NCI-H82 treated with DMSO at 0.1 percent for 48 hours (cell line): Measurements from ENCODE around the gene ERG.

ENCODE experiments used
- DNase-seq: peaks from one replicate; lab custom pipeline; 2025; ENCODE audit not compliant: unreplicated experiment; lab: John Stamatoyannopoulos, UW

Gene ERG

GRCh38 chr21:38439426-38439825 is 58.9 kb downstream of the ERG start:
- no peak for DNase-seq

GRCh38 chr21:38438462-38438893 is 59.8 kb downstream of the ERG start:
- DNase-seq = no peak

- no peak for DNase-seq
These were observed 61.9 kb downstream of the ERG start for GRCh38 chr21:38436341-38436740.

- no peak for DNase-seq
These were observed 63.3 kb downstream of the ERG start for GRCh38 chr21:38434913-38435533.

- no peak for DNase-seq
These were observed 64.8 kb downstream of the ERG start for GRCh38 chr21:38433471-38433870.

- DNase-seq = no peak
These were observed 67.8 kb downstream of the ERG start for GRCh38 chr21:38430401-38430984.

- DNase-seq = no peak
These were observed 69.3 kb downstream of the ERG start for GRCh38 chr21:38429011-38429410.

GRCh38 chr21:38428211-38428610 is 70.1 kb downstream of the ERG start:
- no peak for DNase-seq

- DNase-seq = peak; percentile 61
These were observed 73.8 kb downstream of the ERG start for GRCh38 chr21:38424305-38425019.

GRCh38 chr21:38422082-38422481 is 76.2 kb downstream of the ERG start:
- DNase-seq = peak; percentile 85

- DNase-seq = no peak
These were observed 78.1 kb downstream of the ERG start for GRCh38 chr21:38420140-38420539.

- DNase-seq = no peak
These were observed 80.6 kb downstream of the ERG start for GRCh38 chr21:38417726-38418125.

GRCh38 chr21:38416791-38417190 is 81.5 kb downstream of the ERG start:
- DNase-seq = no peak

- no peak for DNase-seq
These were observed 84.2 kb downstream of the ERG start for GRCh38 chr21:38413958-38414548.

- DNase-seq = no peak
These were observed 87.8 kb downstream of the ERG start for GRCh38 chr21:38410466-38410865.

GRCh38 chr21:38409907-38410306 is 88.4 kb downstream of the ERG start:
- DNase-seq = no peak

- DNase-seq = no peak
These were observed 94.1 kb downstream of the ERG start for GRCh38 chr21:38404177-38404576.

- no peak for DNase-seq
These were observed 95.5 kb downstream of the ERG start for GRCh38 chr21:38402795-38403194.

GRCh38 chr21:38402291-38402690 is 96.0 kb downstream of the ERG start:
- no peak for DNase-seq

GRCh38 chr21:38401191-38401926 is 96.9 kb downstream of the ERG start:
- no peak for DNase-seq

- peak; percentile 99 for DNase-seq
These were observed 97.9 kb downstream of the ERG start for GRCh38 chr21:38400195-38400919.
